PC-9 (cell line): Measurements from ENCODE around the gene ADAM8.

Source experiments
- EZH2 ChIP-seq: fragments of 200-600 bp; sonication (generic); IDR thresholded peaks from 2 replicates; pipeline ENCODE4 v1.8.0; 2017; ENCODE audit warnings: antibody characterized with exemption, low read depth
- TF ChIP-seq, protein P1 (sequence below): fragments of 200-600 bp; sonication (generic); conservative IDR thresholded peaks from 2 replicates; pipeline ENCODE4 v1.6.1; 2017; ENCODE audit warnings: mixed run types, antibody characterized with exemption, mild to moderate bottlenecking, moderate library complexity

DNA sequence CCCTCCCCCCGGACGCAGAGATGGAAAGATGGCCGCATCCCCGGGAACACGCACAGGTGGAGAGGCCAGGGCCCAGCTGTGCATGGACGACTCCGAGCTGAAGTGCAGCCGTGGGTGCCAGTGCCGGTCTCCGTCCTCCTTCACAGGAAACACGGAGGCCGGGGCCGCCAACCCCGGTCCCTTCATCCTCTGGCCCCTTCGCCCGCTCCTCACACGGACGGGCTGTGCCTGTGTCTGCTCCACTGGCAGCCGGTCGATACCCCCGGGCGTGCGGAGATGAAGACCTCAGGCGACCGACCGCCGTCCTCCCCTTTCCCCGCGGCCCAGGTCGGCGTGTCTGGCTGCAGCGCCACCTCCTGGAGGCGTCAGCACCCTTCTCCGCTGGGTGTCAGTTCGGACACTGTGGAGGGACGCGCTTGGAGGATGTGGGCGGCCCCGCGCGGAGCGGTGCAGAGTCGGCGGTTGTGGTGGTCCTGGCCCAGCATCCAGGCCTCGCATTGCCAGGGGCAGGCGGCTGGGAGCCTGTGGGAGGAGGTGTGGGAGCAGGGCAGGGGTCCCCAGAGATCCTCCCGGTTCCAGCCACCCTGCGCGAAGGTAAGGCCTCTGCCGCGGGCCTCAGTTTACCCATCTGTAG lies 41.9 kb upstream of the ADAM8 start:
- TF ChIP-seq, protein P1, sequence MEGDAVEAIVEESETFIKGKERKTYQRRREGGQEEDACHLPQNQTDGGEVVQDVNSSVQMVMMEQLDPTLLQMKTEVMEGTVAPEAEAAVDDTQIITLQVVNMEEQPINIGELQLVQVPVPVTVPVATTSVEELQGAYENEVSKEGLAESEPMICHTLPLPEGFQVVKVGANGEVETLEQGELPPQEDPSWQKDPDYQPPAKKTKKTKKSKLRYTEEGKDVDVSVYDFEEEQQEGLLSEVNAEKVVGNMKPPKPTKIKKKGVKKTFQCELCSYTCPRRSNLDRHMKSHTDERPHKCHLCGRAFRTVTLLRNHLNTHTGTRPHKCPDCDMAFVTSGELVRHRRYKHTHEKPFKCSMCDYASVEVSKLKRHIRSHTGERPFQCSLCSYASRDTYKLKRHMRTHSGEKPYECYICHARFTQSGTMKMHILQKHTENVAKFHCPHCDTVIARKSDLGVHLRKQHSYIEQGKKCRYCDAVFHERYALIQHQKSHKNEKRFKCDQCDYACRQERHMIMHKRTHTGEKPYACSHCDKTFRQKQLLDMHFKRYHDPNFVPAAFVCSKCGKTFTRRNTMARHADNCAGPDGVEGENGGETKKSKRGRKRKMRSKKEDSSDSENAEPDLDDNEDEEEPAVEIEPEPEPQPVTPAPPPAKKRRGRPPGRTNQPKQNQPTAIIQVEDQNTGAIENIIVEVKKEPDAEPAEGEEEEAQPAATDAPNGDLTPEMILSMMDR, result peak; percentile 64
- TF ChIP-seq EZH2, result no peak
